ENCODE measurements around the gene PTEN.

PTEN gene

DNA sequence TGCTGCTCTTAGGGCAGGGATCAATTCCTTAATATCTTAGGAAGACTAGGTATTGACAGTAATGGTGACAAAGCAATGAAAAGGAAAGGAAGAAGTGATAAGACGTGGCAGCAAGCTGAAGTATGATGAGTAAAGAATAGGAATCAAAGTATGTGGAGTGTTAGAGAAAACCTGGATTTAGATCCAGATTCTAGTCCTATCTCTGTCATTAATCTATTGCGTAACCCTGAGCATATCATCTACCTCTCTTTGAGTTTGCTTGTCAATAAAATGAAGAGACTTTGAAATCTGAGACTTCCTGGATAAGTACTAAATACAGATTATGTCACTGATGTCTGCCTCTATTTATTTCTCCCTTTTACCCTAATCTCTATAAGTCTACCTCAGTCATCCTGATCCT, 89.2 kb downstream of the PTEN start:
- TF ChIP-seq, protein P1, sequence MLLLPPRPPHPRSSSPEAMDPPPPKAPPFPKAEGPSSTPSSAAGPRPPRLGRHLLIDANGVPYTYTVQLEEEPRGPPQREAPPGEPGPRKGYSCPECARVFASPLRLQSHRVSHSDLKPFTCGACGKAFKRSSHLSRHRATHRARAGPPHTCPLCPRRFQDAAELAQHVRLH (tag by site-specific recombination; IDR thresholded peaks at IDR 0.05), result no peak
- TF ChIP-seq TCF7L2 (IDR thresholded peaks at IDR 0.05; ENCODE audit: borderline replicate concordance, low read depth, low read length) (peak; percentile 73; the same call in 1 of the 2 replicates), KLF16 (tag by site-specific recombination; IDR thresholded peaks at IDR 0.05) (no peak), ZNF560 (tag by site-specific recombination; IDR thresholded peaks at IDR 0.05; ENCODE audit: borderline replicate concordance) (no peak), ZNF221 (tag by site-specific recombination; IDR thresholded peaks at IDR 0.05; ENCODE audit: borderline replicate concordance) (no peak), SCRT2 (tag by site-specific recombination; IDR thresholded peaks at IDR 0.05) (no peak), REST (tag by site-specific recombination; IDR thresholded peaks at IDR 0.05) (no peak), ZNF146 (tag by site-specific recombination; IDR thresholded peaks at IDR 0.05) (no peak), ZNF510 (tag by site-specific recombination; IDR thresholded peaks at IDR 0.05; ENCODE audit: insufficient replicate concordance) (peak; percentile 51), ZBTB20 (tag by site-specific recombination; IDR thresholded peaks at IDR 0.05) (peak; percentile 59; the same call in 1 of the 2 replicates)
- TF ChIP-seq, protein P2, sequence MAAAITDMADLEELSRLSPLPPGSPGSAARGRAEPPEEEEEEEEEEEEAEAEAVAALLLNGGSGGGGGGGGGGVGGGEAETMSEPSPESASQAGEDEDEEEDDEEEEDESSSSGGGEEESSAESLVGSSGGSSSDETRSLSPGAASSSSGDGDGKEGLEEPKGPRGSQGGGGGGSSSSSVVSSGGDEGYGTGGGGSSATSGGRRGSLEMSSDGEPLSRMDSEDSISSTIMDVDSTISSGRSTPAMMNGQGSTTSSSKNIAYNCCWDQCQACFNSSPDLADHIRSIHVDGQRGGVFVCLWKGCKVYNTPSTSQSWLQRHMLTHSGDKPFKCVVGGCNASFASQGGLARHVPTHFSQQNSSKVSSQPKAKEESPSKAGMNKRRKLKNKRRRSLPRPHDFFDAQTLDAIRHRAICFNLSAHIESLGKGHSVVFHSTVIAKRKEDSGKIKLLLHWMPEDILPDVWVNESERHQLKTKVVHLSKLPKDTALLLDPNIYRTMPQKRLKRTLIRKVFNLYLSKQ (tag by site-specific recombination; IDR thresholded peaks at IDR 0.05; ENCODE audit: borderline replicate concordance), result no peak
- TF ChIP-seq, protein P3, sequence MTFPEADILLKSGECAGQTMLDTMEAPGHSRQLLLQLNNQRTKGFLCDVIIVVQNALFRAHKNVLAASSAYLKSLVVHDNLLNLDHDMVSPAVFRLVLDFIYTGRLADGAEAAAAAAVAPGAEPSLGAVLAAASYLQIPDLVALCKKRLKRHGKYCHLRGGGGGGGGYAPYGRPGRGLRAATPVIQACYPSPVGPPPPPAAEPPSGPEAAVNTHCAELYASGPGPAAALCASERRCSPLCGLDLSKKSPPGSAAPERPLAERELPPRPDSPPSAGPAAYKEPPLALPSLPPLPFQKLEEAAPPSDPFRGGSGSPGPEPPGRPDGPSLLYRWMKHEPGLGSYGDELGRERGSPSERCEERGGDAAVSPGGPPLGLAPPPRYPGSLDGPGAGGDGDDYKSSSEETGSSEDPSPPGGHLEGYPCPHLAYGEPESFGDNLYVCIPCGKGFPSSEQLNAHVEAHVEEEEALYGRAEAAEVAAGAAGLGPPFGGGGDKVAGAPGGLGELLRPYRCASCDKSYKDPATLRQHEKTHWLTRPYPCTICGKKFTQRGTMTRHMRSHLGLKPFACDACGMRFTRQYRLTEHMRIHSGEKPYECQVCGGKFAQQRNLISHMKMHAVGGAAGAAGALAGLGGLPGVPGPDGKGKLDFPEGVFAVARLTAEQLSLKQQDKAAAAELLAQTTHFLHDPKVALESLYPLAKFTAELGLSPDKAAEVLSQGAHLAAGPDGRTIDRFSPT (tag by site-specific recombination; IDR thresholded peaks at IDR 0.05), result peak; percentile 36; the same call in 1 of the 2 replicates
- ChIA-PET POLR2A (interaction anchor here (0.6 to 1.0 kb wide), 2 partner anchors 10 to 137 kb away, joined by 3 read pairs; no protein-coding TSS in a partner anchor), CTCF (interaction anchor here (1.0 kb wide), 1 partner anchor 162 kb away, joined by 3 read pairs; no protein-coding TSS in a partner anchor)
- Histone ChIP-seq H3K36me3 (ENCODE audit: control insufficient read depth in 2 of 2, insufficient read depth in 1 of 2, low read length in 2 of 2) (peaks cover 13 to 16% of the 10 kb centered on the region in 2 experiments), H3K4me3 (ENCODE audit: low read depth, low read length) (no peak overlapping the region), H3K9me3 (ENCODE audit: control insufficient read depth, insufficient read depth, low read depth, low read length) (no peaks in the 10 kb centered on the region), H3K4me1 (ENCODE audit: control insufficient read depth, insufficient read depth, low read length) (peaks cover 7% of the 10 kb centered on the region; the same call in 1 of the 2 replicates), H3K27ac (ENCODE audit: extremely low read depth, low read depth, low read length) (no peak overlapping the region)

DNA sequence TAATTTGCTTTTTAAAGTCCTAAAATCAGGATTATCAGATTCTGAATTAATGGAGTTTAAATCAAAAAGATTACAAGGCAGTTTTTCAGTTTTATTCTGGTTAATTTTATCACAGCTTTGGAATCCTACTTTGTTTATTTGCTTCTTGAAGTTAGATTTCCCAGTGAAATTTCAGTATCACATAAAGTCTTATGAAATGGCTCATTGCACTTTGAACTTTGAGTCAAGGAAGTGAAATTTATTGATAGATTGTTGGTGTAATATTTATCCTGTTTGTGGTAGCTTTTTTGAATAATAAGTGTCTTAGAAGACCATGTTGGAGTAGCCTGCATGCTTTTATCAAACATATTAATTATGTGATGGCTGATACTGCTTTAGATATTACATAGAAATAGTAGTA, 92.6 kb downstream of the PTEN start:
- no peaks in the 10 kb centered on the region for H3K9me3 ChIP-seq (ENCODE audit: control insufficient read depth, insufficient read depth, low read depth, low read length)
- H3K27ac ChIP-seq (ENCODE audit: extremely low read depth, low read depth, low read length), result no peak overlapping the region
- ChIA-PET CTCF (interaction anchor here (0.6 to 1.0 kb wide), 2 partner anchors 23 to 158 kb away, joined by 3 read pairs; no protein-coding TSS in a partner anchor), POLR2A (no interaction called here)
- H3K36me3 ChIP-seq (ENCODE audit: control insufficient read depth in 2 of 2, insufficient read depth in 1 of 2, low read length in 2 of 2), result peaks cover 18 to 39% of the 10 kb centered on the region in 2 experiments
- H3K4me1 ChIP-seq (ENCODE audit: control insufficient read depth, insufficient read depth, low read length), result peaks cover 7% of the 10 kb centered on the region; the same call in 1 of the 2 replicates
- H3K4me3 ChIP-seq (ENCODE audit: low read depth, low read length), result no peak overlapping the region
- TF ChIP-seq, protein P1 (tag by site-specific recombination; IDR thresholded peaks at IDR 0.05), result no peak
- TF ChIP-seq ZBTB17 (tag by site-specific recombination; IDR thresholded peaks at IDR 0.05), result no peak
- TF ChIP-seq ZNF138 (tag by site-specific recombination; IDR thresholded peaks at IDR 0.05; ENCODE audit: borderline replicate concordance), result no peak
- no peak for TF ChIP-seq TRIM28 (IDR thresholded peaks at IDR 0.05; ENCODE audit: borderline replicate concordance, low read length)
- TF ChIP-seq ZNF23 (tag by site-specific recombination; IDR thresholded peaks at IDR 0.05; ENCODE audit: borderline replicate concordance), result no peak
- no peak for TF ChIP-seq ZNF645 (tag by site-specific recombination; IDR thresholded peaks at IDR 0.05)
- no peak for TF ChIP-seq ZBTB21 (tag by site-specific recombination; IDR thresholded peaks at IDR 0.05)
- no peak for TF ChIP-seq MEIS1 (CRISPR knock-in tag; IDR thresholded peaks at IDR 0.05; ENCODE audit: borderline replicate concordance)
- TF ChIP-seq ZNF571 (tag by site-specific recombination; IDR thresholded peaks at IDR 0.05), result no peak
- no peak for TF ChIP-seq ZNF704 (tag by site-specific recombination; IDR thresholded peaks at IDR 0.05)
- TF ChIP-seq, protein P4, sequence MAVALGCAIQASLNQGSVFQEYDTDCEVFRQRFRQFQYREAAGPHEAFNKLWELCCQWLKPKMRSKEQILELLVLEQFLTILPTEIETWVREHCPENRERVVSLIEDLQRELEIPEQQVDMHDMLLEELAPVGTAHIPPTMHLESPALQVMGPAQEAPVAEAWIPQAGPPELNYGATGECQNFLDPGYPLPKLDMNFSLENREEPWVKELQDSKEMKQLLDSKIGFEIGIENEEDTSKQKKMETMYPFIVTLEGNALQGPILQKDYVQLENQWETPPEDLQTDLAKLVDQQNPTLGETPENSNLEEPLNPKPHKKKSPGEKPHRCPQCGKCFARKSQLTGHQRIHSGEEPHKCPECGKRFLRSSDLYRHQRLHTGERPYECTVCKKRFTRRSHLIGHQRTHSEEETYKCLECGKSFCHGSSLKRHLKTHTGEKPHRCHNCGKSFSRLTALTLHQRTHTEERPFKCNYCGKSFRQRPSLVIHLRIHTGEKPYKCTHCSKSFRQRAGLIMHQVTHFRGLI (tag by site-specific recombination; IDR thresholded peaks at IDR 0.05), result no peak

Measured in HEK293 (cell line).